Neural cell (in vitro differentiated cells): ENCODE data around the gene ENPEP.

Source experiments
- CTCF ChIP-seq: fragments of 450-650 bp; IDR thresholded peaks from 2 replicates; pipeline ENCODE4 v1.5.1; 2014; ENCODE audit warnings: antibody characterized with exemption, mild to moderate bottlenecking, moderate library complexity; ENCODE audit not compliant: poor library complexity, severe bottlenecking
- POLR2AphosphoS5 ChIP-seq: IDR thresholded peaks from 2 replicates; pipeline ENCODE4 v1.6.1; 2012
- RAD21 ChIP-seq: fragments of 450-650 bp; conservative IDR thresholded peaks from 2 replicates; pipeline ENCODE4 v1.6.1; 2014; ENCODE audit warnings: antibody characterized with exemption, mild to moderate bottlenecking, moderate library complexity

DNA sequence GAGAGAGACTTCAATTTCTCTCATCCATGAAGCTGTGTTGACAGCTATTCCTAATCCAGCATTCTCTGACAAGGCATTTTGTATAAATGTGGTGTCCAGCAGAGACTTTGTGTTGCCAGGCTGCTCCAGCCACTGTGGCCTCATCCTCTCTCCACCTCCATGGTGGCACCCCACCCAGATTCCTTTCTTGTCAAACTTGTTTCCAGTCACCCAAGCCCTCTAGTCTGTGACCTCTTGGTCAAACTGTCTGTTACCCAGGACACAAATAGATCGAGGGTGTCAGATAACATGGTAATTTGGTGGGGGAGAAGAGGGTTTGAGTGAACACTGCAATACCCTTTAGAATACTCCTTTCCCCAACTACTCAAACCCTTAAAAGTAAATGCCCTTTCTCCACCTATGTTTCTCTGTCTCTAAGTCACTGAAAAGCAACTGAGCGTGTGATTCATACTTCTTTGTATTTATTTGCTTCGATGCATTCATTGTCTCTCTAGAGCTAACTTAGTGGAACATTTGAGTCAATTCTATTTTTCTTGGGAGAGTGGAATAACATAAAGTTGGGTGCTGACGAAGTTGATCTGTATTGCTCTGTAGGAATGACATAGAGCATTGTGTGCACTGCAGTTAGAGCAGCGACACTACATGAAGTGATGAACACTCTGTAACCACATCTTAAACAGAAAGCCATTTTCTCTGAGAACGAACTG is 133.2 kb downstream of the ENPEP start:
- TF ChIP-seq RAD21: no peak
- no peak for TF ChIP-seq CTCF
- TF ChIP-seq POLR2AphosphoS5: no peak
